ENCODE data around the gene PDLIM1.

PDLIM1 gene

DNA sequence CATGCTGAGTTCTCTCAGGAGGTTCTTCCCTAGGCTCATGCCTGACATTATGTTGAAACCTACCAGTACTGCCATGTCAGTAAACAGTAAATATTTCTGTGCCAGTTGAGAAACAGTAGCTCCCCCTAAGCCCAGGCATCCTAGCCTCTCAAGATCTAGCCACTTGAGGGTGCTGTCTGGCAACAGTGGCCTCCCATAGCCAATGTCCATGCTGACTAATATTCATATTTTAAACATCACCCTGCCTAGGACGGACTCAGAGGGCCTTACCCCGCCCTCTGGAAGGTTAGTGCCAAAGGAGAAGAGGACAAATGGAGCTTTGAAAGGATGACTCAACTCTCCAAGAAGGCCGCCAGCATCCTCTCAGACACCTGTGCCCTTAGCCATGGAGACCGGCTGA, 89.1 kb downstream of the PDLIM1 start:
- DNase-seq (ENCODE audit: extremely low read depth, insufficient read length): no peak
- Histone ChIP-seq H3K4me3 (replicated peaks; ENCODE audit: low read depth, low read length) (no peak overlapping the region), H3K27me3 (replicated peaks; ENCODE audit: control insufficient read depth, insufficient read depth, low read length) (no peaks in the 10 kb centered on the region), H3K36me3 (ENCODE audit: control insufficient read depth, insufficient read depth, low read length) (no peaks in the 10 kb centered on the region)
- TF ChIP-seq, protein P1, sequence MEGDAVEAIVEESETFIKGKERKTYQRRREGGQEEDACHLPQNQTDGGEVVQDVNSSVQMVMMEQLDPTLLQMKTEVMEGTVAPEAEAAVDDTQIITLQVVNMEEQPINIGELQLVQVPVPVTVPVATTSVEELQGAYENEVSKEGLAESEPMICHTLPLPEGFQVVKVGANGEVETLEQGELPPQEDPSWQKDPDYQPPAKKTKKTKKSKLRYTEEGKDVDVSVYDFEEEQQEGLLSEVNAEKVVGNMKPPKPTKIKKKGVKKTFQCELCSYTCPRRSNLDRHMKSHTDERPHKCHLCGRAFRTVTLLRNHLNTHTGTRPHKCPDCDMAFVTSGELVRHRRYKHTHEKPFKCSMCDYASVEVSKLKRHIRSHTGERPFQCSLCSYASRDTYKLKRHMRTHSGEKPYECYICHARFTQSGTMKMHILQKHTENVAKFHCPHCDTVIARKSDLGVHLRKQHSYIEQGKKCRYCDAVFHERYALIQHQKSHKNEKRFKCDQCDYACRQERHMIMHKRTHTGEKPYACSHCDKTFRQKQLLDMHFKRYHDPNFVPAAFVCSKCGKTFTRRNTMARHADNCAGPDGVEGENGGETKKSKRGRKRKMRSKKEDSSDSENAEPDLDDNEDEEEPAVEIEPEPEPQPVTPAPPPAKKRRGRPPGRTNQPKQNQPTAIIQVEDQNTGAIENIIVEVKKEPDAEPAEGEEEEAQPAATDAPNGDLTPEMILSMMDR (IDR thresholded peaks at IDR 0.05; ENCODE audit: insufficient read depth, low read length, poor library complexity, severe bottlenecking): no peak

- H3K27me3 ChIP-seq (replicated peaks; ENCODE audit: control insufficient read depth, insufficient read depth, low read length): no peaks in the 10 kb centered on the region
- no peak for DNase-seq (ENCODE audit: extremely low read depth, insufficient read length)
These were observed 94.8 kb downstream of the PDLIM1 start for GRCh38 chr10:95196046-95196445.

GRCh38 chr10:95193944-95194343, 96.9 kb downstream of the PDLIM1 start, which contains the start of gene ACSM6:
Gene ACSM6, plus strand, starts transcription at chr10:95194238. Its CDS starts 248 bp downstream, at chr10:95194486.
- Histone ChIP-seq H3K4me3 (replicated peaks; ENCODE audit: low read depth, low read length) (no peak within 1 kb of the TSS), H3K27me3 (replicated peaks; ENCODE audit: control insufficient read depth, insufficient read depth, low read length) (no peaks in the 10 kb centered on the region), H3K36me3 (ENCODE audit: control insufficient read depth, insufficient read depth, low read length) (peaks cover 2% of the 10 kb centered on the region)
- TF ChIP-seq, protein P1 (IDR thresholded peaks at IDR 0.05; ENCODE audit: insufficient read depth, low read length, poor library complexity, severe bottlenecking): no peak
- DNase-seq (ENCODE audit: extremely low read depth, insufficient read length): no peak

More at GRCh38 chr10:95196046-95196445, 94.8 kb downstream of the PDLIM1 start:
- H3K4me3 ChIP-seq (replicated peaks; ENCODE audit: low read depth, low read length): no peak overlapping the region
- H3K36me3 ChIP-seq (ENCODE audit: control insufficient read depth, insufficient read depth, low read length): peaks cover 2% of the 10 kb centered on the region
- TF ChIP-seq, protein P1 (IDR thresholded peaks at IDR 0.05; ENCODE audit: insufficient read depth, low read length, poor library complexity, severe bottlenecking): no peak

- Histone ChIP-seq H3K36me3 (ENCODE audit: control insufficient read depth, insufficient read depth, low read length) (no peaks in the 10 kb centered on the region), H3K27me3 (replicated peaks; ENCODE audit: control insufficient read depth, insufficient read depth, low read length) (no peaks in the 10 kb centered on the region), H3K4me3 (replicated peaks; ENCODE audit: low read depth, low read length) (no peak overlapping the region)
- no peak for DNase-seq (ENCODE audit: extremely low read depth, insufficient read length)
- TF ChIP-seq, protein P1 (IDR thresholded peaks at IDR 0.05; ENCODE audit: insufficient read depth, low read length, poor library complexity, severe bottlenecking): no peak
These were observed 102.2 kb downstream of the PDLIM1 start for GRCh38 chr10:95188593-95188992.

DNA sequence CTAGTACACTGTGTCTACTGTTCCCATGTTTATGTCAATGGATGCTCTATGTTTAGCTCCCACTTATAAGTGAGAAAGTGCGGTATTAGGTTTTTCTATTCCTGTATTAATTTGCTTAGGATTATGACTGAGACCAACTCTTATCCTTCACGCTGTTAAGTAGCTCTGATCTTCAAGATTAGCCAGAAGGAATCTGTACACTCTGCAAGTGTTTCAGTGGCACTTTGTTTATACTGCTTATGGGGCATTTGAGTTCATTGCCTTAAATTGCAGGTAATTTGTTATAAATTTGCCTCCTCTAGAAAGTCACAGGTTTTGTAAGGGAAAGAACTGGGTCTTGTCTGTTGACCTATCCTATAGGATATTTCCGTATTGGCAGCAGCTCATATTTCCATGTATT, 103.2 kb downstream of the PDLIM1 start:
- H3K4me3 ChIP-seq (replicated peaks; ENCODE audit: low read depth, low read length): no peak overlapping the region
- no peaks in the 10 kb centered on the region for H3K36me3 ChIP-seq (ENCODE audit: control insufficient read depth, insufficient read depth, low read length)
- TF ChIP-seq, protein P1 (IDR thresholded peaks at IDR 0.05; ENCODE audit: insufficient read depth, low read length, poor library complexity, severe bottlenecking): no peak
- H3K27me3 ChIP-seq (replicated peaks; ENCODE audit: control insufficient read depth, insufficient read depth, low read length): no peaks in the 10 kb centered on the region
- DNase-seq (ENCODE audit: extremely low read depth, insufficient read length): no peak
